Colonic mucosa (tissue), 4 donors: ENCODE data around the gene TMEM89. TPM values are rescaled to one million over a fixed set of nuclear protein-coding genes. Genes with fewer than 3 reads are reported as not detected.

Experiments used
- DNase-seq: peaks from one replicate; pipeline ENCODE4 v3.0.0-alpha.2; 2020
- H3K27ac ChIP-seq: fragments of 200-600 bp; one replicate; pipeline ENCODE4 v1.8.0; 2021
- H3K27me3 ChIP-seq: fragments of 200-600 bp; one replicate; pipeline ENCODE4 v1.8.0; 2021
- H3K36me3 ChIP-seq: fragments of 200-600 bp; one replicate; pipeline ENCODE4 v1.8.0; 2021
- H3K4me1 ChIP-seq: fragments of 200-600 bp; one replicate; pipeline ENCODE4 v1.8.0; 2021; ENCODE audit warnings: mild to moderate bottlenecking
- H3K4me3 ChIP-seq: fragments of 200-600 bp; one replicate; pipeline ENCODE4 v1.8.0; 2021
- H3K9ac ChIP-seq, 2 donors: one replicate each; pipeline ENCODE4 v1.7.0; 2013; ENCODE audit warnings: control low read depth in 2 of 2, low read depth in 2 of 2, low read length in 2 of 2
- H3K9me3 ChIP-seq: fragments of 200-600 bp; one replicate; pipeline ENCODE4 v1.8.0; 2021
- CTCF ChIP-seq: fragments of 200-600 bp; IDR thresholded peaks from one replicate; pipeline ENCODE4 v1.8.0; 2022; ENCODE audit warnings: antibody characterized with exemption, mild to moderate bottlenecking
- intact Hi-C: fragments of 100-400 bp; cut with DNase I; formaldehyde crosslinking; loops from one replicate; pipeline ENCODE4 v1.14.1; 2022
- total RNA-seq, 2 donors: library from RNA; stranded (reverse); fragmentation: NEBNext Ultra II Directional in 1 of 2; extraction: Animal tissue kit (Norgen Biotek cat#: 25700) in 1 of 2; gene quantifications; one replicate each; pipeline ENCODE4 v1.2.1, GENCODE V29; 2021
- donor health status: healthy.
- donor health status: DM: no; HTN: no; CAD: no.
- donor health status: DM: no; HTN: no; CAD: no.

The TMEM89 gene
- total RNA-seq, 2 donors from 2014 or later: 0.42 TPM; not detected in 1

- TF ChIP-seq CTCF: no peak
- Histone ChIP-seq H3K9me3 (peaks cover 4% of the 10 kb centered on the region), H3K4me1 (peaks cover 17% of the 10 kb centered on the region), H3K27me3 (no peaks in the 10 kb centered on the region), H3K36me3 (no peaks in the 10 kb centered on the region), H3K9ac (peak overlapping the region in 1 of 2 donors; percentile 15), H3K27ac (peak overlapping the region; percentile 74), H3K4me3 (no peak overlapping the region)
- no peak for DNase-seq
- intact Hi-C loops: no loop called here
Measured at GRCh38 chr3:48619541-48620524, 1.7 kb downstream of the TMEM89 start.

- Histone ChIP-seq H3K4me3 (no peak overlapping the region), H3K9me3 (peaks cover 4% of the 10 kb centered on the region), H3K27ac (peak overlapping the region; percentile 74), H3K36me3 (no peaks in the 10 kb centered on the region), H3K9ac (no peak overlapping the region), H3K27me3 (no peaks in the 10 kb centered on the region), H3K4me1 (peaks cover 12% of the 10 kb centered on the region)
- no peak for TF ChIP-seq CTCF
- no peak for DNase-seq
- intact Hi-C loops: no loop called here
Measured at GRCh38 chr3:48617559-48617958, 4.0 kb downstream of the TMEM89 start.

- Histone ChIP-seq H3K27me3 (no peaks in the 10 kb centered on the region), H3K9me3 (peaks cover 4% of the 10 kb centered on the region), H3K9ac (no peak overlapping the region), H3K27ac (no peak overlapping the region), H3K4me1 (peaks cover 2% of the 10 kb centered on the region), H3K36me3 (no peaks in the 10 kb centered on the region), H3K4me3 (no peak overlapping the region)
- TF ChIP-seq CTCF: no peak
- intact Hi-C loops: no loop called here
- DNase-seq: no peak
Measured at GRCh38 chr3:48614044-48614443, 7.5 kb downstream of the TMEM89 start.

GRCh38 chr3:48612309-48612708, 9.3 kb downstream of the TMEM89 start:
- Histone ChIP-seq H3K27me3 (no peaks in the 10 kb centered on the region), H3K4me3 (no peak overlapping the region), H3K9me3 (peaks cover under 1% of the 10 kb centered on the region), H3K36me3 (no peaks in the 10 kb centered on the region), H3K27ac (no peak overlapping the region), H3K4me1 (no peaks in the 10 kb centered on the region), H3K9ac (no peak overlapping the region)
- no peak for DNase-seq
- TF ChIP-seq CTCF: no peak
- intact Hi-C loops: no loop called here

GRCh38 chr3:48609088-48610005, 12.2 kb downstream of the TMEM89 start, which contains the start of gene UQCRC1:
UQCRC1 (minus strand) TSS chr3:48609646; CDS start chr3:48609620, 26 bp downstream.
- H3K4me1 ChIP-seq: no peaks in the 10 kb centered on the region
- H3K9ac ChIP-seq: peak within 1 kb of the TSS; percentile 92 to 98
- peak within 1 kb of the TSS; percentile 75 for H3K4me3 ChIP-seq
- no peaks in the 10 kb centered on the region for H3K9me3 ChIP-seq
- peak; percentile 45 for TF ChIP-seq CTCF
- H3K27ac ChIP-seq: peak within 1 kb of the TSS; percentile 64
- no peaks in the 10 kb centered on the region for H3K27me3 ChIP-seq
- intact Hi-C loops: loop anchor here (2.0 kb wide), 1 partner anchor 45 kb away; no protein-coding TSS in a partner anchor
- peaks cover 14% of the 10 kb centered on the region for H3K36me3 ChIP-seq
- peak; percentile 92 for DNase-seq
